Stomach (tissue), 4 donors: Measurements from ENCODE around the gene PNLIPRP1.

ENCODE experiments used
- CTCF ChIP-seq, 7 experiments: fragments of 450-650 bp in 4 of 7; fragments of 200-600 bp in 3 of 7; sonication (generic) in 3 of 7; IDR thresholded peaks; one replicate each; pipeline ENCODE4 v1.5.1; 2016 to 2019; ENCODE audit warnings: antibody characterized with exemption in 7 of 7, control low read depth in 2 of 7, mild to moderate bottlenecking in 1 of 7
- POLR2A ChIP-seq, 4 donors: fragments of 450-650 bp; IDR thresholded peaks; one replicate each; pipeline ENCODE4 v1.6.1; 2016; ENCODE audit warnings: antibody characterized with exemption in 4 of 4, control low read depth in 2 of 4, mild to moderate bottlenecking in 1 of 4, moderate library complexity in 1 of 4

- TF ChIP-seq CTCF (IDR thresholded peaks at IDR 0.05) (no peak), POLR2A (IDR thresholded peaks at IDR 0.05) (no peak)
These were observed 47.1 kb downstream of the PNLIPRP1 start for GRCh38 chr10:116637830-116638229.
